ENCODE results near the gene USP15. TPM values are rescaled to one million over a fixed set of nuclear protein-coding genes. Genes with fewer than 3 reads are reported as not detected.

Gene USP15
- polyA plus RNA-seq, 1 donor (not counting 4 experiments of a cell fraction or from before 2014, with no cell fraction given) = 66.5 TPM

- Histone ChIP-seq H3K4me2 (ENCODE audit: control insufficient read depth, extremely low read depth, insufficient read depth, low read depth, low read length) (no peak overlapping the region), H3K4me1 (ENCODE audit: control insufficient read depth, extremely low read depth, insufficient read depth, low read length) (no peaks in the 10 kb centered on the region), H3K4me3 (ENCODE audit: control insufficient read depth in 2 of 3, extremely low read depth in 1 of 3, insufficient read depth in 2 of 3, low read depth in 1 of 3, low read length in 3 of 3) (no peak overlapping the region), H3K27ac (ENCODE audit: control insufficient read depth, insufficient read depth, low read length) (no peak overlapping the region), H3K27me3 (ENCODE audit: control insufficient read depth, extremely low read depth, insufficient read depth, low read length) (no peaks in the 10 kb centered on the region), H2AFZ (ENCODE audit: control insufficient read depth, low read length) (no peak overlapping the region), H3K9me1 (ENCODE audit: control insufficient read depth, extremely low read depth, insufficient read depth, low read length) (no peaks in the 10 kb centered on the region), H3K9me3 (ENCODE audit: control insufficient read depth, low read depth, low read length) (no peaks in the 10 kb centered on the region), H3K36me3 (ENCODE audit: control insufficient read depth in 2 of 2, extremely low read depth in 1 of 2, insufficient read depth in 2 of 2, low read length in 2 of 2) (peaks cover 0 to 3% of the 10 kb centered on the region in 2 experiments), H3K79me2 (ENCODE audit: control insufficient read depth, insufficient read depth, low read length) (peaks cover 3% of the 10 kb centered on the region), H3K9ac (ENCODE audit: control insufficient read depth, extremely low read depth, insufficient read depth, low read length) (no peak overlapping the region), H4K20me1 (ENCODE audit: control insufficient read depth, extremely low read depth, insufficient read depth, low read length) (no peaks in the 10 kb centered on the region)
- FAIRE-seq (no peak), DNase-seq (ENCODE audit: low read depth, low spot score) (no peak)
- TF ChIP-seq CTCF (optimal IDR thresholded peaks at IDR 0.05 in 1 of 3, IDR thresholded peaks at IDR 0.05 in 1 of 3, conservative IDR thresholded peaks at IDR 0.05 in 1 of 3; ENCODE audit: extremely low read depth in 1 of 3, insufficient read depth in 2 of 3, low read length in 3 of 3) (no peak), EZH2 (IDR thresholded peaks at IDR 0.05; ENCODE audit: low read length) (no peak)
- dilution Hi-C loops (cut with MboI; ENCODE audit: extremely low pct_ligation_motif_present, low sequenced_read_pairs) = no loop called here
These were observed 63.2 kb downstream of the USP15 start for GRCh38 chr12:62323386-62323785.

GRCh38 chr12:62328296-62328921 is 68.2 kb downstream of the USP15 start:
- Histone ChIP-seq H3K27ac (ENCODE audit: control insufficient read depth, insufficient read depth, low read length) (no peak overlapping the region), H3K4me3 (ENCODE audit: control insufficient read depth in 2 of 3, extremely low read depth in 1 of 3, insufficient read depth in 2 of 3, low read depth in 1 of 3, low read length in 3 of 3) (no peak overlapping the region), H3K9me1 (ENCODE audit: control insufficient read depth, extremely low read depth, insufficient read depth, low read length) (no peaks in the 10 kb centered on the region), H3K36me3 (ENCODE audit: control insufficient read depth in 2 of 2, extremely low read depth in 1 of 2, insufficient read depth in 2 of 2, low read length in 2 of 2) (peaks cover 0 to 3% of the 10 kb centered on the region in 2 experiments), H3K79me2 (ENCODE audit: control insufficient read depth, insufficient read depth, low read length) (no peaks in the 10 kb centered on the region), H3K27me3 (ENCODE audit: control insufficient read depth, extremely low read depth, insufficient read depth, low read length) (no peaks in the 10 kb centered on the region), H3K4me2 (ENCODE audit: control insufficient read depth, extremely low read depth, insufficient read depth, low read depth, low read length) (no peak overlapping the region), H3K9ac (ENCODE audit: control insufficient read depth, extremely low read depth, insufficient read depth, low read length) (no peak overlapping the region), H4K20me1 (ENCODE audit: control insufficient read depth, extremely low read depth, insufficient read depth, low read length) (no peaks in the 10 kb centered on the region), H2AFZ (ENCODE audit: control insufficient read depth, low read length) (no peak overlapping the region), H3K9me3 (ENCODE audit: control insufficient read depth, low read depth, low read length) (no peaks in the 10 kb centered on the region), H3K4me1 (ENCODE audit: control insufficient read depth, extremely low read depth, insufficient read depth, low read length) (no peaks in the 10 kb centered on the region)
- TF ChIP-seq EZH2 (IDR thresholded peaks at IDR 0.05; ENCODE audit: low read length) = no peak
- no peak for TF ChIP-seq CTCF (optimal IDR thresholded peaks at IDR 0.05 in 1 of 3, IDR thresholded peaks at IDR 0.05 in 1 of 3, conservative IDR thresholded peaks at IDR 0.05 in 1 of 3; ENCODE audit: extremely low read depth in 1 of 3, insufficient read depth in 2 of 3, low read length in 3 of 3)
- dilution Hi-C loops (cut with MboI; ENCODE audit: extremely low pct_ligation_motif_present, low sequenced_read_pairs) = no loop called here
- FAIRE-seq (no peak), DNase-seq (ENCODE audit: low read depth, low spot score) (no peak)
